B cell (primary cell): ENCODE data around the gene IFT122. TPM values are rescaled to one million over a fixed set of nuclear protein-coding genes. Genes with fewer than 3 reads are reported as not detected.

Experiments
- ATAC-seq: fragments of 200-7000 bp; cut with Tn5 transposase; one replicate; pipeline ENCODE4 v1.10.0; 2021; ENCODE audit warnings: low read depth, mild to moderate bottlenecking, moderate number of reproducible peaks, moderate library complexity
- CTCF ChIA-PET: fragments of 350-600 bp; sonication (Branson Sonifier 250); formaldehyde crosslinking; loops from one replicate; lab custom pipeline; 2021; ENCODE audit warnings: antibody characterized with exemption, inconsistent platforms; lab: Charles Lee
- POLR2A ChIA-PET: fragments of 350-600 bp; sonication (Branson Sonifier 250); formaldehyde crosslinking; loops from one replicate; lab custom pipeline; 2021; ENCODE audit warnings: antibody characterized with exemption; lab: Charles Lee
- DNase-seq: peaks from one replicate; pipeline ENCODE4 v3.0.0; 2013
- H2AFZ ChIP-seq: 2 replicates; pipeline ENCODE4 v1.6.1; 2012; ENCODE audit warnings: mild to moderate bottlenecking, low read depth, low read length; ENCODE audit not compliant: insufficient read depth, poor library complexity, severe bottlenecking
- H3K27ac ChIP-seq, 2 donors: 1 replicate in 1 of 2; 2 replicates in 1 of 2; pipeline ENCODE4 v1.5.1; 2012 to 2013; ENCODE audit warnings: low read length in 2 of 2, mild to moderate bottlenecking in 2 of 2, moderate library complexity in 1 of 2
- H3K27me3 ChIP-seq, 4 experiments: fragments of 200-600 bp in 1 of 4; sonication (generic) in 1 of 4; replicated peaks in 1 of 4; 1 replicate in 2 of 4; 2 replicates in 2 of 4; pipeline versions ENCODE4 v1.6.1 to v1.7.0; 2013 to 2016; ENCODE audit warnings: low read length in 3 of 4, mild to moderate bottlenecking in 2 of 4, mixed read lengths in 1 of 4, moderate library complexity in 1 of 4; ENCODE audit not compliant: insufficient read depth in 4 of 4, control insufficient read depth in 3 of 4; ENCODE audit errors: control extremely low read depth in 1 of 4
- H3K36me3 ChIP-seq, 2 experiments: replicated peaks in 1 of 2; 1 replicate in 1 of 2; 2 replicates in 1 of 2; pipeline versions ENCODE4 v1.6.1 to v1.7.1; 2013; ENCODE audit warnings: low read length in 1 of 2; ENCODE audit not compliant: insufficient read depth in 2 of 2, control insufficient read depth in 1 of 2; ENCODE audit errors: control extremely low read depth in 1 of 2, extremely low read depth in 1 of 2
- H3K4me1 ChIP-seq, 2 donors: fragments of 200-600 bp in 1 of 2; sonication (generic) in 1 of 2; 1 replicate in 1 of 2; 2 replicates in 1 of 2; pipeline versions ENCODE4 v1.5.1 to v1.6.1; 2013 to 2017; ENCODE audit warnings: low read length in 2 of 2; ENCODE audit not compliant: control insufficient read depth in 2 of 2, insufficient read depth in 2 of 2
- H3K4me2 ChIP-seq: replicated peaks from 2 replicates; pipeline ENCODE3; 2012; ENCODE audit warnings: mild to moderate bottlenecking, low read depth, low read length; ENCODE audit not compliant: poor library complexity, severe bottlenecking
- H3K4me3 ChIP-seq, 5 experiments: fragments of 200-600 bp in 1 of 5; sonication (generic) in 1 of 5; 1 replicate in 3 of 5; 2 replicates in 2 of 5; pipeline versions ENCODE4 v1.5.1 to v1.7.0; 2011 to 2016; ENCODE audit warnings: low read length in 4 of 5, mild to moderate bottlenecking in 4 of 5, low read depth in 2 of 5, control low read depth in 1 of 5, moderate library complexity in 1 of 5; ENCODE audit not compliant: insufficient read depth in 1 of 5; ENCODE audit errors: control extremely low read depth in 1 of 5, extremely low read depth in 1 of 5
- H3K79me2 ChIP-seq: fragments of 200-600 bp; sonication (generic); one replicate; pipeline ENCODE4 v1.6.0; 2016; ENCODE audit warnings: low read length; ENCODE audit not compliant: control insufficient read depth, insufficient read depth
- H3K9ac ChIP-seq: fragments of 200-600 bp; sonication (generic); 2 replicates; pipeline ENCODE4 v1.6.1; 2017; ENCODE audit warnings: mild to moderate bottlenecking, low read length, moderate library complexity
- H3K9me3 ChIP-seq, 3 donors: one replicate each; pipeline versions ENCODE4 v1.6.1 to v1.7.1; 2013; ENCODE audit warnings: low read length in 2 of 3; ENCODE audit not compliant: control insufficient read depth in 2 of 3, insufficient read depth in 1 of 3; ENCODE audit errors: control extremely low read depth in 1 of 3
- H4K20me1 ChIP-seq: 2 replicates; pipeline ENCODE4 v1.6.0; 2012; ENCODE audit warnings: mild to moderate bottlenecking, low read length; ENCODE audit not compliant: insufficient read depth, control insufficient read depth, poor library complexity, severe bottlenecking
- H3K27ac Mint-ChIP-seq: one replicate; pipeline ENCODE4 v1.8.0; 2021; ENCODE audit warnings: mixed read lengths
- H3K27me3 Mint-ChIP-seq: one replicate; pipeline ENCODE4 v1.8.0; 2021; ENCODE audit warnings: mixed read lengths
- H3K4me1 Mint-ChIP-seq: one replicate; pipeline ENCODE4 v1.8.0; 2021; ENCODE audit warnings: mixed read lengths
- H3K4me3 Mint-ChIP-seq: one replicate; pipeline ENCODE4 v1.8.0; 2021; ENCODE audit warnings: mixed read lengths
- H3K9me3 Mint-ChIP-seq: one replicate; pipeline ENCODE4 v1.8.0; 2022; ENCODE audit warnings: mixed read lengths; ENCODE audit not compliant: insufficient read depth
- EZH2 ChIP-seq: IDR thresholded peaks from 2 replicates; pipeline ENCODE4 v1.6.1; 2012; ENCODE audit warnings: borderline replicate concordance, low read depth, mild to moderate bottlenecking, moderate library complexity, low read length; ENCODE audit not compliant: insufficient read depth, poor library complexity, severe bottlenecking
- WGBS: methylation state at CpG from one replicate; pipeline ENCODE4 v1.1.5; 2013; ENCODE audit warnings: missing lambda C conversion rate; ENCODE audit not compliant: insufficient coverage; 5-methylcytosine and 5-hydroxymethylcytosine counted together
- intact Hi-C: fragments of 100-400 bp; cut with micrococcal nuclease; formaldehyde crosslinking; loops from one replicate; pipeline ENCODE4 v1.10.0; 2022
- polyA plus RNA-seq: library from polyadenylated mRNA; depleted of rRNA; stranded (reverse); fragments of >200 nt; gene quantifications from 2 replicates; pipeline ENCODE4 v1.2.3, GENCODE V29; 2012
- total RNA-seq, 2 donors: library from RNA; stranded (reverse); fragments of 120-200 nt in 1 of 2; gene quantifications; 1 replicate in 1 of 2; 2 replicates in 1 of 2; pipeline versions ENCODE4 v1.2.3 to v1.2.4, GENCODE V29; 2013 to 2022
- TF ChIP-seq, protein P1 (sequence below): fragments of 200-600 bp; IDR thresholded peaks from one replicate; pipeline ENCODE4 v1.8.0; 2022; ENCODE audit warnings: antibody characterized with exemption, mild to moderate bottlenecking

IFT122 gene
- total and polyA plus RNA-seq, 2 donors (not counting 1 experiment from before 2014, with no cell fraction given): 14.0 to 34.3 TPM

DNA sequence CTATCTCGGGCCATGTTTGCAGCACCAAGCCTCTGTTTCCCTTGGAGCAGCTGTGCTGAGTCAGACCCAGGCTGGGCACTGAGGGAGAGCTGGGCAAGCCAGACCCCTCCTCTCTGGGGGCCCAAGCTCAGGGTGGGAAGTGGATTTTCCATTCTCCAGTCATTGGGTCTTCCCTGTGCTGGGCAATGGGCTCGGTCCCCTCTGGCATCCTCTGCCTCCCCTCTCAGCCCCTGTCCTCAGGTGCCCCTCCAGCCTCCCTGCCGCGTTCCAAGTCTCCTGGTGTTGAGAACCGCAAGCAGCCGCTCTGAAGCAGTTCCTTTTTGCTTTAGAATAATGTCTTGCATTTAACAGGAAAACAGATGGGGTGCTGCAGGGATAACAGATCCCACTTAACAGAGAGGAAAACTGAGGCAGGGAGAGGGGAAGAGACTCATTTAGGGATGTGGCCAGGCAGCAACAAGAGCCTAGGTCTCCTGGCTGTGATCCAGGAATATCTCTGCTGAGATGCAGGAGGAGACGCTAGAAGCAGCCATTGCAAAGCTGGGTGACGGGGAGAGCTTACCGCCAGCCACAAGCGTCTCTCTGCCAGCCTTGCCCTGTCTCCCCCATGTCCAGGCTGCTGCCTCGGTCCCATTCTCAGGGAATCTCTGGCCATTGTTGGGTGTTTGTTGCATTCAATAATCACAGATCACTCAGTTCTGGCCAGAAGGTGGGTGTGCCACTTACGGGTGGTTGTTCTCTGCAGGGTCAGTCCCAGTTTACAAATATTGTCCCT is 89.6 kb downstream of the IFT122 start:
- ChIA-PET POLR2A (no interaction called here), CTCF (interaction anchor here (2.5 kb wide), 1 partner anchor 47 kb away, joined by 8 read pairs; no protein-coding TSS in a partner anchor)
- Histone ChIP-seq H3K79me2 (no peaks in the 10 kb centered on the region), H3K9me3 (no peaks in the 10 kb centered on the region), H3K27me3 (peaks cover 0 to 2% (median 0%) of the 10 kb centered on the region in 4 experiments), H4K20me1 (no peaks in the 10 kb centered on the region), H3K4me2 (no peak overlapping the region), H3K9ac (no peak overlapping the region), H3K4me3 (no peak overlapping the region), H2AFZ (no peak overlapping the region), H3K27ac (no peak overlapping the region), H3K36me3 (no peaks in the 10 kb centered on the region), H3K4me1 (peaks cover 10 to 21% of the 10 kb centered on the region in 2 donors)
- Mint-ChIP-seq H3K27ac (no peak overlapping the region), H3K4me1 (peaks cover 21% of the 10 kb centered on the region), H3K9me3 (no peaks in the 10 kb centered on the region), H3K4me3 (no peak overlapping the region), H3K27me3 (peaks cover 3% of the 10 kb centered on the region)
- intact Hi-C loops: no loop called here
- 88% methylated on average over 9 of the region's 12 CpGs for WGBS
- no peak for ATAC-seq
- no peak for DNase-seq
- TF ChIP-seq, protein P1, sequence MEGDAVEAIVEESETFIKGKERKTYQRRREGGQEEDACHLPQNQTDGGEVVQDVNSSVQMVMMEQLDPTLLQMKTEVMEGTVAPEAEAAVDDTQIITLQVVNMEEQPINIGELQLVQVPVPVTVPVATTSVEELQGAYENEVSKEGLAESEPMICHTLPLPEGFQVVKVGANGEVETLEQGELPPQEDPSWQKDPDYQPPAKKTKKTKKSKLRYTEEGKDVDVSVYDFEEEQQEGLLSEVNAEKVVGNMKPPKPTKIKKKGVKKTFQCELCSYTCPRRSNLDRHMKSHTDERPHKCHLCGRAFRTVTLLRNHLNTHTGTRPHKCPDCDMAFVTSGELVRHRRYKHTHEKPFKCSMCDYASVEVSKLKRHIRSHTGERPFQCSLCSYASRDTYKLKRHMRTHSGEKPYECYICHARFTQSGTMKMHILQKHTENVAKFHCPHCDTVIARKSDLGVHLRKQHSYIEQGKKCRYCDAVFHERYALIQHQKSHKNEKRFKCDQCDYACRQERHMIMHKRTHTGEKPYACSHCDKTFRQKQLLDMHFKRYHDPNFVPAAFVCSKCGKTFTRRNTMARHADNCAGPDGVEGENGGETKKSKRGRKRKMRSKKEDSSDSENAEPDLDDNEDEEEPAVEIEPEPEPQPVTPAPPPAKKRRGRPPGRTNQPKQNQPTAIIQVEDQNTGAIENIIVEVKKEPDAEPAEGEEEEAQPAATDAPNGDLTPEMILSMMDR: no peak
- no peak for TF ChIP-seq EZH2

DNA sequence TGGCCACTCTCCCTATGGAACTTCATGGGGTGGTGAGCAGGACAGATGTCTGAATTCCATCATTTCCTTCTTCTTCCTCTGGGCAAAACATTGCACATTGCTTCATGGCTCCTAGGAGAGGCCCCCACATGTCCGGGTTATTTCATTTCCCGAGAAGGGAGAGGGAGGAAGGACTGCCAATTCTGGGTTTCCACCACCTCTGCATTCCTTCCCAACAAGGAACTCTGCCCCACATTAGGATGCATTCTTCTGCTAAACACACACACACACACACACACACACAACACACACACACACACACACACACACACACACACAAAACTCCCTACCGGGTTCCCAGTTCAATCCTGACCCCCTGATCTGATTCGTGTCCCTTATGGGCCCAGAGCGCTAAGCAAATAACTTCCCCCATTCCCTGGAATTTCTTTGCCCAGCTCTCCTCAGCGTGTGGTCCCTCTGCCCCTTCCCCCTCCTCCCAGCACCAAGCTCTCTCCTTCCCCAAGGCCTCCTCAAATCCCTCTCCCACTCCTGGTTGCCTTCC is 90.3 kb downstream of the IFT122 start:
- Histone ChIP-seq H3K4me3 (no peak overlapping the region), H3K79me2 (no peaks in the 10 kb centered on the region), H3K9me3 (no peaks in the 10 kb centered on the region), H3K4me2 (no peak overlapping the region), H2AFZ (no peak overlapping the region), H3K4me1 (peaks cover 10 to 20% of the 10 kb centered on the region in 2 donors), H3K36me3 (no peaks in the 10 kb centered on the region), H3K27ac (no peak overlapping the region), H3K9ac (no peak overlapping the region), H3K27me3 (peaks cover 0 to 2% (median 0%) of the 10 kb centered on the region in 4 experiments), H4K20me1 (no peaks in the 10 kb centered on the region)
- CTCF ChIA-PET: interaction anchor here (2.5 kb wide), 1 partner anchor 47 kb away, joined by 8 read pairs; no protein-coding TSS in a partner anchor
- H3K9me3 Mint-ChIP-seq: no peaks in the 10 kb centered on the region
- WGBS: 97% methylated on average over 4 of the region's 6 CpGs
- TF ChIP-seq EZH2: no peak
- TF ChIP-seq, protein P1: no peak
- no peak for DNase-seq
- H3K27me3 Mint-ChIP-seq: peaks cover 3% of the 10 kb centered on the region
- ATAC-seq: no peak
- peak overlapping the region; percentile 59 for H3K27ac Mint-ChIP-seq
- H3K4me1 Mint-ChIP-seq: peaks cover 17% of the 10 kb centered on the region
- POLR2A ChIA-PET: no interaction called here
- intact Hi-C loops: no loop called here
- H3K4me3 Mint-ChIP-seq: no peak overlapping the region
